Suprapubic skin (tissue), 3 donors: ENCODE results near the gene MMP24.

ENCODE experiments used
- POLR2A ChIP-seq, 2 donors: fragments of 450-650 bp; IDR thresholded peaks; one replicate each; pipeline ENCODE4 v1.6.1; 2017; ENCODE audit warnings: antibody characterized with exemption in 2 of 2, mild to moderate bottlenecking in 2 of 2, moderate library complexity in 2 of 2
- TF ChIP-seq, protein P1 (sequence below), 2 donors: fragments of 200-600 bp in 1 of 2; fragments of 450-650 bp in 1 of 2; sonication (generic) in 1 of 2; IDR thresholded peaks; one replicate each; pipeline ENCODE4 v1.5.1; 2016 to 2019; ENCODE audit warnings: antibody characterized with exemption in 2 of 2, mild to moderate bottlenecking in 1 of 2, moderate library complexity in 1 of 2

DNA sequence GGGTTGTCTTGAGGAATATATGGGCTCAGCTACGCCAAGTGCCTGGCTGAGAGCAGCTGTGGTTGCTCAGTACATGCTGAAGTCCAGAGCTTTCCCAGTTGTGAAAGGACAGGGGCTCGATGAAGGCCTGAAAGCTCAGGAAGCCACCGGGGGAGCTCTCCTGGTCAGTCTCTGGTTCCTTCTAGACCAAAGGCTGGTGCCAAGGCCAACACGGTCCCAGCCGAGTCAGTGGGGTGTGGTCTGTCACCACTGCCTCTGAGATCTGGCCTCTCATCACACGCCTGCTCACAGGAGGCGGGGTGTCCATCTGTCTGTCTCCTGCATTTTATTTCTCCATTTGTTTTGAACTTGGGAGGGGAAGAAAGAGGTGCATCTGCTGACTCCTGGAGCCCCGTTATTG, 70.7 kb downstream of the MMP24 start:
- TF ChIP-seq, protein P1, sequence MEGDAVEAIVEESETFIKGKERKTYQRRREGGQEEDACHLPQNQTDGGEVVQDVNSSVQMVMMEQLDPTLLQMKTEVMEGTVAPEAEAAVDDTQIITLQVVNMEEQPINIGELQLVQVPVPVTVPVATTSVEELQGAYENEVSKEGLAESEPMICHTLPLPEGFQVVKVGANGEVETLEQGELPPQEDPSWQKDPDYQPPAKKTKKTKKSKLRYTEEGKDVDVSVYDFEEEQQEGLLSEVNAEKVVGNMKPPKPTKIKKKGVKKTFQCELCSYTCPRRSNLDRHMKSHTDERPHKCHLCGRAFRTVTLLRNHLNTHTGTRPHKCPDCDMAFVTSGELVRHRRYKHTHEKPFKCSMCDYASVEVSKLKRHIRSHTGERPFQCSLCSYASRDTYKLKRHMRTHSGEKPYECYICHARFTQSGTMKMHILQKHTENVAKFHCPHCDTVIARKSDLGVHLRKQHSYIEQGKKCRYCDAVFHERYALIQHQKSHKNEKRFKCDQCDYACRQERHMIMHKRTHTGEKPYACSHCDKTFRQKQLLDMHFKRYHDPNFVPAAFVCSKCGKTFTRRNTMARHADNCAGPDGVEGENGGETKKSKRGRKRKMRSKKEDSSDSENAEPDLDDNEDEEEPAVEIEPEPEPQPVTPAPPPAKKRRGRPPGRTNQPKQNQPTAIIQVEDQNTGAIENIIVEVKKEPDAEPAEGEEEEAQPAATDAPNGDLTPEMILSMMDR (IDR thresholded peaks at IDR 0.05) = no peak
- TF ChIP-seq POLR2A (IDR thresholded peaks at IDR 0.05) = no peak
